Suprapubic skin (tissue), 4 donors: ENCODE results near the gene GRIA4. TPM values are rescaled to one million over a fixed set of nuclear protein-coding genes. Genes with fewer than 3 reads are reported as not detected.

Source experiments
- DNase-seq, 2 donors: peaks; one replicate each; pipeline ENCODE4 v3.0.0-alpha.2; 2019; ENCODE audit warnings: low spot score in 2 of 2
- H3K27ac ChIP-seq: fragments of 200-600 bp; sonication (generic); one replicate; pipeline ENCODE4 v1.5.1; 2019
- H3K27me3 ChIP-seq: fragments of 200-600 bp; sonication (generic); one replicate; pipeline ENCODE4 v1.5.1; 2019
- H3K36me3 ChIP-seq: fragments of 200-600 bp; sonication (generic); one replicate; pipeline ENCODE4 v1.5.1; 2019
- H3K4me1 ChIP-seq: fragments of 200-600 bp; sonication (generic); one replicate; pipeline ENCODE4 v1.5.1; 2019
- H3K4me3 ChIP-seq: fragments of 200-600 bp; sonication (generic); one replicate; pipeline ENCODE4 v1.5.1; 2019; ENCODE audit warnings: mild to moderate bottlenecking
- H3K9me3 ChIP-seq: fragments of 200-600 bp; sonication (generic); one replicate; pipeline ENCODE4 v1.5.1; 2019
- EP300 ChIP-seq: sonication (generic); formaldehyde crosslinking; IDR thresholded peaks from one replicate; pipeline ENCODE4 v1.6.1; 2017; ENCODE audit warnings: antibody characterized with exemption
- POLR2A ChIP-seq, 2 donors: fragments of 450-650 bp; IDR thresholded peaks; one replicate each; pipeline ENCODE4 v1.6.1; 2017; ENCODE audit warnings: antibody characterized with exemption in 2 of 2, mild to moderate bottlenecking in 2 of 2, moderate library complexity in 2 of 2
- POLR2AphosphoS5 ChIP-seq, 3 donors: sonication (generic); formaldehyde crosslinking; IDR thresholded peaks; one replicate each; pipeline ENCODE4 v1.6.1; 2017; ENCODE audit warnings: antibody characterized with exemption in 3 of 3
- WGBS: methylation state at CpG from one replicate; pipeline ENCODE4 v1.1.5; 2018; 5-methylcytosine and 5-hydroxymethylcytosine counted together
- total RNA-seq, 4 donors: library from RNA; depleted of rRNA; stranded (reverse); fragments of >200 nt; gene quantifications; one replicate each; pipeline ENCODE4 v1.1.0, GENCODE V29; 2016
- TF ChIP-seq, protein P1 (sequence below), 2 donors: fragments of 200-600 bp in 1 of 2; fragments of 450-650 bp in 1 of 2; sonication (generic) in 1 of 2; IDR thresholded peaks; one replicate each; pipeline ENCODE4 v1.5.1; 2016 to 2019; ENCODE audit warnings: antibody characterized with exemption in 2 of 2, mild to moderate bottlenecking in 1 of 2, moderate library complexity in 1 of 2

Gene GRIA4
- total RNA-seq, 4 donors from 2014 or later: 1.1 to 2.3 (median 1.8) TPM

DNA sequence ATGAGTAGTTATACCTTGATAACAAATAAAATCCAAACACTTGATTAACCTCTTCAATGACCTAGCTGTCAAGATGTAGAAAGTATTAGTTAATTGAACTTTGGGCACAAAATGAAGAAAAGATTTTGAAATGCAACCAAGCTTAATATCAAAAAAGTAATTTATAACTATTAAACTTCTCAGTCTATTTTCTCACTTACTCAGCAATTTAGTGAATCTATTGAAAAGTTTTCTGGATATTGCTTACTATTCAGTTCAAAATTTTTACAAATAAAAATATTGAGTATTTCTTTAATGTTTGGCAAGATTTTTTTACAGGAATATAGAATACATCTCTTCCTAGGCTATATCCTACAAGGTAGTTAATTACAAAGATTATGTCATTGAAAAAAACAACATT, 192.5 kb downstream of the GRIA4 start:
- no peak for DNase-seq
- Histone ChIP-seq H3K27ac (no peak overlapping the region), H3K4me3 (no peak overlapping the region), H3K36me3 (no peaks in the 10 kb centered on the region), H3K27me3 (no peaks in the 10 kb centered on the region), H3K9me3 (no peaks in the 10 kb centered on the region), H3K4me1 (no peaks in the 10 kb centered on the region)
- TF ChIP-seq, protein P1, sequence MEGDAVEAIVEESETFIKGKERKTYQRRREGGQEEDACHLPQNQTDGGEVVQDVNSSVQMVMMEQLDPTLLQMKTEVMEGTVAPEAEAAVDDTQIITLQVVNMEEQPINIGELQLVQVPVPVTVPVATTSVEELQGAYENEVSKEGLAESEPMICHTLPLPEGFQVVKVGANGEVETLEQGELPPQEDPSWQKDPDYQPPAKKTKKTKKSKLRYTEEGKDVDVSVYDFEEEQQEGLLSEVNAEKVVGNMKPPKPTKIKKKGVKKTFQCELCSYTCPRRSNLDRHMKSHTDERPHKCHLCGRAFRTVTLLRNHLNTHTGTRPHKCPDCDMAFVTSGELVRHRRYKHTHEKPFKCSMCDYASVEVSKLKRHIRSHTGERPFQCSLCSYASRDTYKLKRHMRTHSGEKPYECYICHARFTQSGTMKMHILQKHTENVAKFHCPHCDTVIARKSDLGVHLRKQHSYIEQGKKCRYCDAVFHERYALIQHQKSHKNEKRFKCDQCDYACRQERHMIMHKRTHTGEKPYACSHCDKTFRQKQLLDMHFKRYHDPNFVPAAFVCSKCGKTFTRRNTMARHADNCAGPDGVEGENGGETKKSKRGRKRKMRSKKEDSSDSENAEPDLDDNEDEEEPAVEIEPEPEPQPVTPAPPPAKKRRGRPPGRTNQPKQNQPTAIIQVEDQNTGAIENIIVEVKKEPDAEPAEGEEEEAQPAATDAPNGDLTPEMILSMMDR (IDR thresholded peaks at IDR 0.05): no peak
- no peak for TF ChIP-seq POLR2A (IDR thresholded peaks at IDR 0.05)
- TF ChIP-seq POLR2AphosphoS5 (IDR thresholded peaks at IDR 0.05): no peak
- TF ChIP-seq EP300: no peak

DNA sequence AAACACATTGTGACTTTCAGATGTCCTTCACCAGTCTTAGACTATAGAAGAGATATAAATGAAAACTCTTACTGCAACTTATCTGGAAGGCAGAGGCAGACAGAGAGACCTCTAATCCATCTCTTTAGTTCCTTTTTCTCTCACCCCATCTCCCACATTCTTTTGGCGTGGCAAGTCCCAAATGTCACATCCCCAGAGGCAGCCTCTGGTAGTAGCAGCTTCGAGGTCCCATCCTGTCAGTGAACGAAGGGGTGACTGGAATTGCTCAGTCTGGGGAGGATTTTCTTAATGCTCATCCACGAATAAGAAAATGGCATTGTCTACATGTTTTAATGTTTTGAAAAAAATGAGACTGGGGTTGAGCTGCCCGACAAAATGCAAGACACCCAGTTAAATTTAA, 201.4 kb downstream of the GRIA4 start:
- Histone ChIP-seq H3K27me3 (no peaks in the 10 kb centered on the region), H3K4me3 (no peak overlapping the region), H3K4me1 (no peaks in the 10 kb centered on the region), H3K9me3 (no peaks in the 10 kb centered on the region), H3K27ac (no peak overlapping the region), H3K36me3 (no peaks in the 10 kb centered on the region)
- WGBS: 76% methylated on average over 5 of the region's 5 CpGs
- TF ChIP-seq, protein P1 (IDR thresholded peaks at IDR 0.05): no peak
- TF ChIP-seq POLR2AphosphoS5 (IDR thresholded peaks at IDR 0.05) (no peak), POLR2A (IDR thresholded peaks at IDR 0.05) (no peak), EP300 (no peak)
- DNase-seq: no peak

DNA sequence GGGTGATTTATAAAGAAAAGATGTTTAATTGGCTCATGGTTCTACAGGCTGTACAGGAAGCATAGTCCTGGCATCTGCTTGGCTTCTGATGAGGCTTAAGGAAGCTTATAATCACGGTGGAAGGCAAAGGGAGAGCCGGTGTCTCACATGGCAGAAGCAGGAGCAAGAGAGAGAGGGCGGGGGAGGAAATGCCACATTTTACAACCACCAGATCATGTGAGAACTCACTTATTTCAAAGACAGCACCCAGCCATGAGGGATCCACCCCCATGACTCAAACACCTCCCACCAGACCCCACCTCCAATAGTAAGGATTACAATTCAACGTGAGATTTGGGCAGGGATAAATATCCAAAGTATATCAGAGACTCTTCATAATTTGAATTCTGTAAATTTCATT, 211.5 kb downstream of the GRIA4 start:
- H3K36me3 ChIP-seq: no peaks in the 10 kb centered on the region
- H3K9me3 ChIP-seq: no peaks in the 10 kb centered on the region
- WGBS: 69% methylated on average over 4 of the region's 4 CpGs
- DNase-seq: no peak
- no peak overlapping the region for H3K4me3 ChIP-seq
- H3K4me1 ChIP-seq: no peaks in the 10 kb centered on the region
- H3K27me3 ChIP-seq: no peaks in the 10 kb centered on the region
- TF ChIP-seq POLR2AphosphoS5 (IDR thresholded peaks at IDR 0.05) (no peak), POLR2A (IDR thresholded peaks at IDR 0.05) (no peak), EP300 (no peak)
- TF ChIP-seq, protein P1 (IDR thresholded peaks at IDR 0.05): no peak
- H3K27ac ChIP-seq: no peak overlapping the region

DNA sequence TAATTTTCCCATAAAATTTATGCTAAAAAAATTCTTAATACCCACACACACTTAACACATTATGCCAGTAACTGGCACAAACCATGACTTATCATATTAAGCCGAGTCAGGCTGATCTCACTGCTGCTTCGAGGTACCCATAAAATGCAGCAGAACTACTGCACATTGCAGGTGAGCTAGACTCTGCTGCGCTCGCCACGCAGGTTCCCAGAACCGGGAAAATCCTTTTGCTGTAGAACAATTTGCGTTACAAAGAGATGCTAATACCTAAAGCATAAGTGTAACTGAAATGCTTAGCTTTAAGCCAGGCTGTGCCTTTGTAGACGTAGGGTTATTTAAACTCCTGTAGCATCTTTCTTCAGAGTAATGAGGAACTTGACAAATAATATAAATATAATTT, 211.9 kb downstream of the GRIA4 start:
- H3K4me3 ChIP-seq: no peak overlapping the region
- H3K27ac ChIP-seq: no peak overlapping the region
- no peaks in the 10 kb centered on the region for H3K9me3 ChIP-seq
- no peaks in the 10 kb centered on the region for H3K27me3 ChIP-seq
- no peak for DNase-seq
- no peak for TF ChIP-seq POLR2AphosphoS5 (IDR thresholded peaks at IDR 0.05)
- no peak for TF ChIP-seq POLR2A (IDR thresholded peaks at IDR 0.05)
- TF ChIP-seq, protein P1 (IDR thresholded peaks at IDR 0.05): no peak
- no peak for TF ChIP-seq EP300
- 86% methylated on average over 8 of the region's 8 CpGs for WGBS
- no peaks in the 10 kb centered on the region for H3K36me3 ChIP-seq
- H3K4me1 ChIP-seq: no peaks in the 10 kb centered on the region

DNA sequence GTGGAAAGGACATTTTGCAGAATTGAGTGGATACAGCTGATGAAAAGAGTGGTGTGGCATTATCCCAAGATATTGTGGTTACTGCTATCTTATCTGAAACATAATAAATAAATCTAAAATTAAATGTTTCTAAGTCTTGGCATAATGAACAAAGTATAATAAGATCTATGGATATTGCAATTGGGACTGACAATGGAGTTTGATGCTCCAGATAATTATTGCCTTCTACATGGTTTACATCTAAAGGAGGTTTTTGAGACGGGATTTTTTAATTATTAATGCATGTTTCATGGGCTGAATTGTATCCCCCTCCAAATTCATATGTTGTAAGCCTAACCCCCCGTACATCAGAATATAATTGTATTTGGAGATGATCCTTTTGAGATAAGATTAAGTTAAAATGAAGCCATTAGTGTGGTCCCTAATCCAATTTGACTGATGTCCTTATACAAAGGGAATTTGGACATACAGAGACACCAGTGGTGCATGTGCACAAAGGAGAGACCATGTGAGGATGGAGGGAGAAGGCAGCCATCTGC, 213.7 kb downstream of the GRIA4 start:
- Histone ChIP-seq H3K36me3 (no peaks in the 10 kb centered on the region), H3K9me3 (no peaks in the 10 kb centered on the region), H3K4me3 (no peak overlapping the region), H3K4me1 (no peaks in the 10 kb centered on the region), H3K27ac (no peak overlapping the region), H3K27me3 (no peaks in the 10 kb centered on the region)
- WGBS: 68% methylated on average over 2 of the region's 2 CpGs
- TF ChIP-seq, protein P1 (IDR thresholded peaks at IDR 0.05): no peak
- no peak for TF ChIP-seq POLR2A (IDR thresholded peaks at IDR 0.05)
- TF ChIP-seq EP300: no peak
- TF ChIP-seq POLR2AphosphoS5 (IDR thresholded peaks at IDR 0.05): no peak
- DNase-seq: no peak
